ENCODE results near the gene UBE2O. TPM values are rescaled to one million over a fixed set of nuclear protein-coding genes. Genes with fewer than 3 reads are reported as not detected.

Gene UBE2O
- total RNA-seq, 1 donor from 2014 or later = 13.5 TPM

GRCh38 chr17:76417499-76418143, 35.3 kb downstream of the UBE2O start:
- no peak for DNase-seq (ENCODE audit: low spot score)

GRCh38 chr17:76416899-76417298, 36.1 kb downstream of the UBE2O start:
- DNase-seq (ENCODE audit: low spot score) = no peak

- no peak for DNase-seq (ENCODE audit: low spot score)
These were observed 36.5 kb downstream of the UBE2O start for GRCh38 chr17:76416457-76416856.

GRCh38 chr17:76415786-76416185, 37.2 kb downstream of the UBE2O start:
- DNase-seq (ENCODE audit: low spot score) = no peak

- peak; percentile 83 for DNase-seq (ENCODE audit: low spot score)
These were observed 38.3 kb downstream of the UBE2O start for GRCh38 chr17:76414334-76415295.

- no peak for DNase-seq (ENCODE audit: low spot score)
These were observed 41.7 kb downstream of the UBE2O start for GRCh38 chr17:76411247-76411646.

GRCh38 chr17:76410328-76410965, 42.5 kb downstream of the UBE2O start:
- no peak for DNase-seq (ENCODE audit: low spot score)

- DNase-seq (ENCODE audit: low spot score) = no peak
These were observed 44.7 kb downstream of the UBE2O start for GRCh38 chr17:76408037-76408849.

DNA sequence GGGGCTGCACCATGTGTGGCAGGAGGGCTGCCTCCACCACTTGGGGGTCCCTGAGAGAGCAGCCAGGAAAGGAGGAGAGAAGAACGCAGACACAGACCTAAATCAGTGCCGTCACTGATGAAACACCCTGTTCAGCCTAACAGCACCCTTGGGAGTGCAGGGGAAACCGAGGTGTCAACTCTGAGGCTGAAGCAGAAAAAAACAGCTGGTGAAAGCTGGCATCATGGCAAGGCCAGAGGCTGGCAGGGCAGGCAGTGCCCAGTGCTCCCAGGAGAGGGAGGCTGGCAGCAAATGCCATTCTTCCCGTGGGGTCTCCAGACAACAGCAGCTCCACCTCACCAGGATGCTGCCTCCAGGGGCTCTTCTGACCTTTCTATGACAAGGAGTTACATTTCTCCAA, 45.4 kb downstream of the UBE2O start:
- DNase-seq (ENCODE audit: low spot score) = no peak

GRCh38 chr17:76405967-76406647, 46.8 kb downstream of the UBE2O start:
- no peak for DNase-seq (ENCODE audit: low spot score)

DNA sequence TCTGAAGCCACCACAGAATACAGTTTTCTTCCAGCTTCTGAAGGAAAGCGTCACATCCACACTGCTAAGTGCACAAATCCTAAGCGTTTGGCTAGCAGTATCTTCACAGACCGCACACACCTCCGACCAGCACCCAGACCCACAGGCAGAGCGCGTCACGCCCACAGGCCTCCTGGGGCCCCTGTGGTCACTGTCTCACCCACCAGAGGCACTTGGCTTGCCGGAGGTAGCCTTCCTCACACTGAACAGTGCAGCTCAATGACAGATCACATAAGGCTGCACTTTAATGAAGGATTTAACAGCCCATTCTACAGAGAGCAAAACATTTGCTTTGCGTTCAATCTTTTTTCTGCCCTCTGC, 47.4 kb downstream of the UBE2O start:
- DNase-seq (ENCODE audit: low spot score) = no peak

DNA sequence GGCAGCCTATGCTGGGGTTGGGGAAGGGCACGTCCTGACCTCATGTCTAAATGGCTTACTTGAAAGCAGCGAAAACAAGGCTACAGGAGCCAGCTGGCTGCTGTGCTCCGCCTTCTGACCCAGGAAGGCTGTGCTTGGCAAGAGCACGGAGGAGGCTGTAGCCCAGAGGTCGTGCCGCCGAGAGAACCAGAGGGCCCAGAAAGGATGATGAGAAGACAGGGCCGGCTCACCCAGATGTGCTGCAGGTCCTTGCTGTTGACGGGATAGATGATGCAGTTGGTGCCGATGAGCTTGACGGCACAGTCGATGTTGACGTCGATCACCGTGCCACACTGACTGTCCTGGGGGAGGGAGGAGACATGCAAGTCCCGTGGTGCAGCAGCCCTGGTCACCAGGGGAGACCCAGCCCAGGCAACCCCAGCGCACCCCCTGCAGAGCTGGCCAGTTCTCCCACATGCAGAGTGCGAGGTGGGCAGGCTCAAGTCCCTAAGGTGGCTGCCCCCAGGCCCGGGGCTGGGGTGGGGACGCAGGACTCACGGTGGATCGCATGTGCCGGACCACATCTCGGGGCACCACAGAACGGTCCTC, 47.9 kb downstream of the UBE2O start:
- DNase-seq (ENCODE audit: low spot score) = no peak

DNA sequence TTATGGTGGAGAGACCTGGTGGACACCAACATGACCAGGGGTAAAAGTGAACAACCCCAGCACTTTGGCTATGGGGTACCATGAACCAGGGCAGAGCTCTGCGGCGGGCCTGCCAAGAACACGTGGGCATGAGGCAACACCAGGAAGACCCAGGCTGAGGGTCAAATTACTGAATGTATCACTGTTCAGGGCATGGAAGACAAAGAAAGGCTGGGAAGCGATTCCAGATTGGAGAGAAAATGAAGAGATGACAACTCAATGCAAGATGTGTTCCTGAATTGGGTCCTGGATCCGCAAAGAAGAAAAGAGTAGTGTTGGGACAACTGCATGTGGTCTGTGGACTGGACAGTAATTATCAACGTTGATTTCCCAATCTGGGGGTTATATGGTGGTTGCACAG, 48.7 kb downstream of the UBE2O start:
- no peak for DNase-seq (ENCODE audit: low spot score)

- no peak for DNase-seq (ENCODE audit: low spot score)
These were observed 50.2 kb downstream of the UBE2O start for GRCh38 chr17:76402711-76403110.

- DNase-seq (ENCODE audit: low spot score) = no peak
These were observed 53.5 kb downstream of the UBE2O start for GRCh38 chr17:76399175-76400172.

- DNase-seq (ENCODE audit: low spot score) = no peak
These were observed 54.3 kb downstream of the UBE2O start for GRCh38 chr17:76398523-76399174.

GRCh38 chr17:76397687-76398522, 55.0 kb downstream of the UBE2O start:
- peak; percentile 84 for DNase-seq (ENCODE audit: low spot score)

DNA sequence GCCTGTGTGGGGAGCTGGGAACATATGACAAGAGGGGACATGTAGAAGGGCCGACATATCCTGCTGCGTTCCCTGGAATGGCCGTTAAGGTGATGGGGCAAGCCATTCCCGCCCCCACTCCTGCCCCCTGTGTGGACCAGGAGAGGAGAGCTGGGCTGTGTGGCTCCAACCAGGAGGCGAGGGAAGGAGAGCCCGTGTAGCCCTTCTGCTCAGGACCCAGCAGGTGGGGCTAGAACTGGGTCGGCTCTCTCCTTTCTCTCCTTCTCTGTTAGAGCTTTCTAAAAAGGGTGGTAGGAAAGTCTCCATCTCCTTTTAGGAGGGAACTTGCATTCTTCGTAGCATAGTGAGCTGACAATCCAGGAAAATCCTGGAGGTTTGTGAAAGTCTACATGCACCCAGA, 55.8 kb downstream of the UBE2O start:
- DNase-seq (ENCODE audit: low spot score) = no peak
